HG03571 (cell line): ENCODE measurements around the gene HOMER1.
A peak's percentile ranks its signal among the peaks of the same experiment; 100 is the strongest.

Experiments used
- ATAC-seq: cut with Tn5 transposase; IDR thresholded peaks from one replicate; pipeline ENCODE4 v1.9.1; 2021; ENCODE audit not compliant: unreplicated experiment

HOMER1 gene, protein sequence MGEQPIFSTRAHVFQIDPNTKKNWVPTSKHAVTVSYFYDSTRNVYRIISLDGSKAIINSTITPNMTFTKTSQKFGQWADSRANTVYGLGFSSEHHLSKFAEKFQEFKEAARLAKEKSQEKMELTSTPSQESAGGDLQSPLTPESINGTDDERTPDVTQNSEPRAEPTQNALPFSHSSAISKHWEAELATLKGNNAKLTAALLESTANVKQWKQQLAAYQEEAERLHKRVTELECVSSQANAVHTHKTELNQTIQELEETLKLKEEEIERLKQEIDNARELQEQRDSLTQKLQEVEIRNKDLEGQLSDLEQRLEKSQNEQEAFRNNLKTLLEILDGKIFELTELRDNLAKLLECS

DNA sequence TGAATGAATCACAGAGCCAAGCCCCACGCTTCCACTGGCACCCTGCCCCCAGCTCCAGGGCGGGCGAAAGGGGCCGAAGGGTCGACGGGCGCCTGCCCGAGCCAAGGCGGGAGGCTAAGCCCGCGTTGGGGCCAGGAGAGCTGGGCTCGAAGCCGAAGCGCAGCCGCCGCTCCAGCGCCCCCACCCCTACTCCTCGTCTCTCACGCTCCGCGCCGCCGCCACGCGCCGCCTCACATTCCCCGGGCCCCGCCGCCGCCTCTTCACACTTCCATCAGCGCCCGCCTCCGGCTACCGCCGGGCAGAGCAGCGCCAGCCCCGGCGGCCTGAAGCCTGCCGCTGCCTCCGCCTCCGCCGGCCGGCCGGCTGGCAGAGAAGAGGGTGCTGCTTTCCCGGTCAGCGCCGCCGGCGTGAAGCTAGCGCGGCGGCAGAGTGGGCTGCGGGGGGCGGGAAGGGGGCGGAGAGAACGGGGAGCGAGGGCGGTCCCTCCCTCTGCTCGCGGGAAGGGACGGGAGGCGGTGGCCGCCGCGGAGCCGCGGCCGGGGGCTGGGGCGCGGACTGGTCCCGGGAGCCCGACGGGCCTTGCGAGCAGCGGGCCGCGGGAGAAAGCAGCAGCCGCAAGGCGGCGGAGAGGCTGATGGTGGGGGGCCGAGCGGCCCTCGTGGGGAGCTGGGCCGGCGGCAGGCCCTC lies at the start of gene HOMER1:
HOMER1 (minus strand) TSS at position 431 of the 687 bp plus-strand sequence. CDS start 1,360 bp downstream, outside the sequence.
- peak; percentile 56 for ATAC-seq

DNA sequence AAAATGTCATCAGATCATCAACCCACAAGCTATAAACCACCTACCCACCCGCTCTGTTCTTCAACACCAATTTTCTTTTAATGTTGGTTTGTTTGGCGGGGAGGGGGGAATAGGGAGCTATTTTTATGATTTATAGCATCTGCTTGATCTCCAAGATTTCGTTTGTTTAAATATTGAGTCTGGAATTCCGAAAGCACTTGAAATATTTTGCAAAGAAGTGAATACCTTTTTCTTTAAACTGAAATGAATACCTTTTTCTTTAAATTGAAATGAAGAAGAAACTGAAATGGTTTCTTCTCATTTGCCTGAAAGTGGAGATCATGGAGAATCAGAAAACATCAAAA lies 49.3 kb upstream of the HOMER1 start:
- ATAC-seq, result no peak

DNA sequence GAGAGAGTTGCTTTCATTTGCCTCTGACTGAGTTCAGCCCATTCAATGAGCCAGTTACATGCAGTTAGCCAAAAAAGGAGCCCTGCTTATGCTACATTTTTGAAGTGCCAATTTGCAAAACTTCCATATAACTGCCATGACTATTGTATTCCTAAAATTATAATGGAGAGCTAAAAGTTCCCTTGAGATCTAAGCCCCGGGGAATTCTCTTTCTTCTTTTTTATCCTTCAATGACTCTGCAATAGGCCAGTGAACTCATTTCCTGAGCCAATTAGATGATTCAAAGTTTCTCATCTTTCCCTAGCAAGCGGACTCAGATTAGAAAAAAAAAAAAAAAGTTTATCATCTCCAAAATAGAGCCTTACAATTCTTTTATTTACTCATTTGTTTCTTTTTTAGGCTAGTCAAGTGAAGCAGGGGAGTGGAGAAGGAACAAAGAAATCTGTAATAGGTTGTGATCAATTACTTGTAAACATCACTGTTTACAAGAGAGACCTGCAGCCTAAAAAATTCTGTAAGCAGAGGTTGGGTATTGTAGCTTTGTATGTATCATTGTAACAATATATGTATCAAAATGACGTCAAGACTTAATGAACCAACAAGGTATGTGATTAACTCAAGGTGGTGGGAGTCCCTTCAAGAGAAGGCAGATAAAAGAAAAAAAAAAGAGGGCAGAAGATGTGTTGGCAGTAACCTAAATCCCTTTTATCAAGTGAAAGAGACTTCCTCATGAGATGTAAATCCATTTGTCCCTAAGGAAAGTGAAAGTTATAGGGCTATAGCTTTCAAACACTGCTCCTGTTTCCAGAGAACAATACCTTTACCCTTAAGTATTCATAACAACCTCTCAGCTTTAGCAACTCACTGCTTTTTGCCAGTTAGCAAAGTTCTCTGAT lies 48.7 kb upstream of the HOMER1 start:
- ATAC-seq, result no peak

DNA sequence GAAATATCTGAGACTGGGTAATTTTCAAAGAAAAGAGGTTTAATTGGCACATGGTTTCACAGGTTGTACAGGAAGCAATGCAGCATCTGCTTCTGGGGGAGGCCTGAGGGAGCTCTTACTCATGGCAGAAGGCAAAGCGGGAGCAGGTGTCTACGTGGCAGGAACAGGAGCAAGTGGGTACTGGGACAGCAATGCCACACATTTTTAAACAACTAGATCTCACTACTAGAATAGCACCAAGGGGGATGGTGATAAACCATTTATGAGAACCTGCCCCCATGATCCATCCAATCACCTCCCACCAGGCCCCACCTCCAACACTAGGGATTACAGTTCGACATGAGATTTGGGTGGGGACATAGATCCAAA lies 47.6 kb upstream of the HOMER1 start:
- no peak for ATAC-seq

DNA sequence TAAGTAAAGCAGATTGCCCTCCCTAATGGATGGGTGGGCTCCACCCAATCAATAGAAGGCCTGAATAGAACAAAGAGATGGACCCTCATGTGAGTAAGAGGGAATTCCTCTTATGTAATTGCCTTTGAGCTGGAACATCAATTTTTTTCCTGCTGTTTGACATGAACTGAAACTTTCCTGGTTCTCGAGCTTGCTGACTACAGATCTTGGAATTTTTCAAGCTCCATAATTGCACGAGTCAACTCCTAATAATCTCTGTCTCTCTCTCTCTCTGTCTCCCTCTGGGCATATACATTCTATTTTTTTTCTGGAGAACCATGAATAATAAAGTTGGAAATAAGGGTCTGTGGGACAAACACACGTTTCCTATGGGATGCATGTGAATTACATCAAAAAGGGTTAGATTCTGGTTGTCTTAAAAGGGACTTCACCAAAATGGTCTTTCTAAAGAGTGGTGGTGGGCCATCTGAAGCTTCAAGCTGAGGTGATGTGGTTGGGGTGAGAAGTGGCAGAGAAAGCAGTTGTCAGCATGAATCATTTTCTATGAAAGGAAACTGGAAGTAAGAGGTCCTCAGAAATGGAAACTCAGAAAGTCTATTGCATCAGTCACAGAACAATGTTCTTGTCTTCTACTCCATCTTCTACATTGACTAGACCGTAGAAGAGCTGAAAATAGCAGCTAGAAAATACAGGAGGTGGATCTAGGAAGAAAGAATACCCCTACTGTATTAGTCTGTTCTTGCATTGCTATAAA lies 47.0 kb upstream of the HOMER1 start:
- ATAC-seq, result peak; percentile 46

DNA sequence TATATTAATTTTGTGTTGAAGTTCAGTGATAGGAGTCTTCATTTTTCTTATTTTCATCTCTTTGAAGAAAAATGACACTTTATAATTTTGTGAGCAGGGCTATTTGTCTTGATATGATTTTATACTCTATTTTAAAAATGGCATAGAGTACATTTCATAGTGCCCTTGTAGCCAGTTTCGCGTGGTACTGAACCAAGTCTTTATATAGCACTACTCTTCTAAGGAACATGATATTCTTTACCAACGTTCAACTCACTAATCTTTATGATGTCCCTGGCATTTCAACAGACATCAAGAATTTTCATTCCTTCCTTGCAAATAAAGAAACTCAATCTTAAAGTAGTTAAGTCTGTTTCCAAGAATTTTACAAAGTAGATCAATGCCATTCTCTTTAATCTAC lies 41.5 kb upstream of the HOMER1 start:
- no peak for ATAC-seq

DNA sequence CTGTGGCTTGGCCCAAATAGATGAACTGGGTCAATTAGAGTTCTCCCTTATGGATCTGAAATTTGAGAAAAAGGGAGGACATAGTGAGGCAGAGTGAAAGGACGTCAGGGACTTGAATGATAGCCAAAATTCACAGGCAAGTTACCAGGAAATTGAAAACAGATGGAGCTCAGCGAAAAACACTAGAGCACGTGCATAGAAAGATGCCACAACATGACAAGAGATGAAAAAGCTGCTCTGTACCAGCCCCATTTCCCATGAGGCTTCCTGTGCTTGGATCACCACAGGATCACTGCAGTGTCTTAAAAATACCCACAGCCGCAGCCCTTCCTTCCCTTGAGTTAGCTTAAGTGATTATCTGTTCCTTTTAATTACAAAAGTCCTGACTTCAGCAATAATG lies 39.0 kb upstream of the HOMER1 start:
- ATAC-seq, result no peak

DNA sequence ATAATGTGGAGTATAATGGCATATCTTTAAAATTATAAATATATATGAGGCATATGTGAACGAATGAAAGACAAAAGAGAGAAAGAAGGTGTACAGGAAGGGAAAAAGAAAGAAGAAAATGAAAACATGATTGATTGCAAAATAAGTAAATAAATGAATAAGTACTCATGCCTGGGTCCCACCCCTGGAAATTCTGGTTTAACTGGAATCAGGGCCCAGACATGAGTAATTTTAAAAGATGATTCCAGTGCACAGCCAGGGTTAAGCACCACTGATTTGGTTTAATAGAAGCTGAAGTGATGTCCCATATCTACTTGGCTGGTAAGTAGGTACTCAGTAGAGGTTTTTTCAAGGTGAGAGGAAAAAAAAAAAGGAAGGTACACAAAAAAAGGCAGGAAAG lies 34.0 kb upstream of the HOMER1 start:
- ATAC-seq, result no peak

DNA sequence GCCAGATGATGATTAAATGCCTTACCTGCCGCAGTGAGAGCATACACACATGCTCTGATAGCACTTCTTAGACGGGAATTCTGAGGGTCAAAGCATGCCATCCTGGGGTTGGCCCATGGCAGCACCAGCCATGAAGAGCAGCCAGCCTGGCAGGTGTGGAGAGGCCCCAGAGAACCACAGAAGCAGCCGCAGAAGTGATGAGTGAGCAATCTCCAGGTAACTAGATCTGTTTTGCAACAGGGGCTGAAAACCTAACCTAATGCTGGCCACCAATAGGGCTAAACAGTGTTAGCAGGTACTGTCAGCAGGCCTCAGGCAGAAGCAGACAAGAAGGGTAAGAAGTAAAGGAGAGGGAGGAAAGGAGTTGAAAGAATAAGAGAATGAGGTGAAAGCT lies 33.5 kb upstream of the HOMER1 start:
- ATAC-seq, result no peak

DNA sequence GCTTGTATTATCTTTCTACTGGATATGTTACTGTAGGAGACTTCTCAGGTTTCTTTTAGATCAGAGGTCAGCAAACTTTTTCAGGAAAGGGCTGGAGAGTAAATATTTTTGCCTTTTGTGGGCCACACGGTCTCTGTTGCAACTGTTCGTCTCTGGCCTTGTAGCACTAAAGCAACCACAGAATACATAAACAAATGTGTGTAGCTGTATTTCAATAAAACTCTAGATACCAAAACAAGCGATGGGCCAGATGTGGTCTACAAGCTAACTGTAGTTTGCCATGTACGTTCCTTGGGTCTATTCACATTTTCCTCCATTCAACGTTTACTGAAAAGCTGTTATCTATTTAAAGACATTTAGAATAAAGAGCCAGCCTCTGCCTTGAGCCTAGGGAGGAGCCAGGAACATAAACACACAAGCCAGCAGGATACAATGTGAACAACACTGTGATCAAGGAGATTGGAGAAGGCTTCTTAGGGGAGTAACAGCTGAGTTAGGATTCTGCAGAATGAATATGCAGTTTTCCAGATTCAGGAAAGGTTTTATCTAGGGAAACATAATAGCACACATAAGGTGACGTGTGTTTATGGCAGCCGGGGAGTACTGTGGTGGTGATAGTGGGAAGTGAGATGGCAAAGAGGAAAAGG lies 33.0 kb upstream of the HOMER1 start:
- ATAC-seq, result no peak

DNA sequence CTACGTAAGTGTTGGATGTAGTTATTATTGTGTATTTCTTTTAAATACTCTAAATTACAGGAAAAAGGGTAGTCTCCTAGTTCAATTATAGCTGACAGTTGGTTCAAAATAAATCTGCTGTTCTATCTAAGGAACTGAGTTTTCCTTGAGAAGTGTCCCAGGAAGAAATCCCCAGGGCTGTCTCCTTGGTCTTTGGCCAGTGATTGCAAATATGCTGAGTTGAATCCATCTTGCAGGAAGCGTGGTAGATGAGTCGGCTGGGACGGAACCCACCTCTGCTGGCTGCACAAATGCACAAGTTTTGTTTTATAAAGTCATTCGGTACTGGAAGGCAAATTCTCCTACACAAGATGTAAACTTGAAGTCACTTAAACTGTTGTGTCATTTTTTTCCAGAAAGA lies 30.2 kb upstream of the HOMER1 start:
- no peak for ATAC-seq

DNA sequence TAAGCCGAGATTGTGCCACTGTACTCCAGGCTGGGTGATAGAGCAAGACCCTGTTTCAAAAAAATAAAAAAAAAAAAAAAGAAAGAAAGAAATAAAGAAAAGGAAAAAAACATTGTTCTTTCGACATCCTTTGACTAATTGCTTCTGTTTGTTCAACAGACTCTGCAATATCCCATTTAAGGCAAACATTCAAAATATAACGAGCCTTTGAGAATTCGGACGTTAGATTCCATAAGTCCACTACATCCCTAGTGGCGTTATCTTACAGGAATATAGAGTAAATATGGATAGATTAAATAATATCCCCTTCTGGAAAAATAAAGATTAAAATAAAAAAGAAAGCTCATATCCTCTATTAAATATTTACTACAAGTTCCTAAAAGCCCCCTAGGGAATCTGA lies 27.0 kb upstream of the HOMER1 start:
- no peak for ATAC-seq

DNA sequence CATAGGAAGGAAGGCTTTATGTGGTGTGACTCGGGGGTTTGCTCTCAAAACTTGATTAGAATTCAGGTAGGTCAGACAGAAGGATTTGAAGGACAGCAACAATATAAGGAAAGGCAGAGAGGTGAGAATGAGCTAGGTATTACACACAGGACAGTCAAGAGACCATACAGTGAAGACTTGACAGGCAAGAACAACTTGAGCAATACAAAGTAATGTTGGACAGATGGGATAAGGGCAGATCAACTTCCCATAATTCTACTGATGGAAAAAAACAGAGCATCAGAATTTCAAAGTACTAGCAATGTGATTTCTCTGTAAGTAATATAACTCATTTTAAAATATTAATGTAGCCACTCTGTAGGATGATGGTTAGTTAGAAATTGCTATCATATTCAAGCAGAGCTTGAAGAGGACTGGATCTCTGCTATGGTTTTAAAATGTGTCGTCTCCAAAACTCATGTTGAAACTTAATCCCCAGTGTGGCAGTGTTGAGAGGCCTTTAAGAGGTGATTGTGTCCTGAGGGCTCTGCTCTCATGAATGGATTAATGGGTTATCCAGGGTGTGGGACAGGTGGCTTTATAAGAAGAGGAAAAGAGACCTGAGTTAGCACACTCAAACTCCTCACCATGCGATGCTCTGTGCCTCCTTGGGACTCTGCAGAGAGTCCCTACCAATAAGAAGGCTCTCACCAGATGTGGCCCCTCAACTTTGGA lies 22.4 kb upstream of the HOMER1 start:
- ATAC-seq, result no peak

DNA sequence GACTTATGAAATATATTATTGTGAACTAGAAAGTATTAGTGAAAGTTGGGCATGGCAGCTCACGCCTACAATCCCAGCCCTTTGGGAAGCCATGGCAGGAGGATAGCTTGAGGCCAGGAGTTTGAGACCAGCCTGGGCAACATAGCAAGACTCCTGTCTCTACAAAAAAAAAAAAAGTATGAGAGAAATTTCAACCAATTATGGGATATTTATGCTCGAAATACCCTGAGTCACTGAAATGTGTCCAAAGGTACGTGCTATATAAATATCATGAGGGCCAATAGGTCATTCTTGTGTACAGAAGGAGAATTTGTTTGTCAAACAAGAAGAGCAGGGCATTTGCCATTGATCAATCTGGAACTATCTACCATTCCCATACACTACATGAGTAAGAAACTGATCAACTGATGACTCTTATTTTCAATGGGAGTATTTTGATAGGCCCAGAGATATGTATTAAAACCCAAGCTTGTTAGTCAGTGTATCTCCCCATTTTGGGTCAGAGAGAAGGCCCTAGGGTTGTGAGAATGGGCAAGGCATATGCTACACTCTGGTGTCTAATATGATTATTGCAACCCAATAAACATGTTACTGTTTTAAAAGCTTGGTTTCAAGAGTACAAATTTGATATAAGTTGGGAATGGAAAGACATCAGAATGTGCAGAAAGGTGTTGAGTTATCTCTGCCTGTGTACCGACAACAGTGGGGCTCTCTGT lies 21.7 kb upstream of the HOMER1 start:
- no peak for ATAC-seq

DNA sequence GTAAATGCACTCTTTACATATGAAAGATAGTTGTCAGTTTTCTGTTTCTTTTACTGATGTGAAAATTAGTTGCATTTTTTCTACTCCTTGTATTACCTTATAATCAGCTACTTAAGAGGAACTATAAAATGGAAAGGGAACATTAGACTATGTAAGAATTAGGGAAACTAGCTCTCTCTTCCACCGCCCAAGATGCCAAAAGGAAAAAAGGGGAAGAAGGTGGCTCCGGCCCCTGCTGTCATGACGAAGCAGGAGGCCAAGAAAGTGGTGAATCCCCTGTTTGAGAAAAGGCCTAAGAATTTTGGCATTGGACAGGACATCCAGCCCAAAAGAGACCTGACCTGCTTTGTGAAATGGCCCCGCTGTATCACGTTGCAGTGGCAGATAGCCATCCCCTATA lies 15.2 kb upstream of the HOMER1 start:
- no peak for ATAC-seq

DNA sequence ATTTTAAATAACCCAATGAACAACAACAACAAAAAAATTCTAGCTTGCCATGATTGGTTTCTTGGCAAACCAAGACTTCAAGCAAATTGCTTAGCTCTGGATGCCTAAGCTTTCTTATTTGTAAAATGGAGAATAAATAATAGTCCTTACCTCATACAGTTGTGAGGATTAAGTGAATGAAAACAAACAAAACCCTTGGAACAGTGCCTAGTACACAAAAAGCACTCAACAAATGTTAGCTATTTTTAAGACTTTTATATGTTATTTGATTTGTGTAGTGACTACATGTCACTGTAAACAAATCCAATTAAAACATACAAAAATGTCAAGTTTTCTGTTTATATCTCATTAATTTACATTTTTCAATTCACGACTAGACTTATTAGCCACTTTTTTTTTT lies 13.5 kb upstream of the HOMER1 start:
- no peak for ATAC-seq

DNA sequence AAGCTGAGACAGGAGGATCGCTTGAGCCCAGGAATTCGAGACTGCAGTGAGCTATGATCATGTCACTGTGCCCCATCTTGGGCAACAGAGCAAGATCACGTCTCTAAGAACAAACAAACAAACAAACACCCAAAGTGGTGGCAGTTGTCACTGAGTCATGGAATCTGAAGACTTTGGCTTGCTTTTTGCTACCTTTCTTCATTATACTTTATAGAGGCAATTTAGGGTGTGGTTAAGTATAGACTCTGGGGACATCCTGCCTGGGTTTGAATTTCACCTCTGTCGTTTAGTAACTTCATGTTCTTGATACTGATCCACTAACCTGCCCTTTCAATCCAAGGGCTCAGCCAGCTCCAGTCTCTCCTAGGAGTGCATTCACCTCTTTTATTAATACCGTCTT lies 13.0 kb upstream of the HOMER1 start:
- no peak for ATAC-seq

DNA sequence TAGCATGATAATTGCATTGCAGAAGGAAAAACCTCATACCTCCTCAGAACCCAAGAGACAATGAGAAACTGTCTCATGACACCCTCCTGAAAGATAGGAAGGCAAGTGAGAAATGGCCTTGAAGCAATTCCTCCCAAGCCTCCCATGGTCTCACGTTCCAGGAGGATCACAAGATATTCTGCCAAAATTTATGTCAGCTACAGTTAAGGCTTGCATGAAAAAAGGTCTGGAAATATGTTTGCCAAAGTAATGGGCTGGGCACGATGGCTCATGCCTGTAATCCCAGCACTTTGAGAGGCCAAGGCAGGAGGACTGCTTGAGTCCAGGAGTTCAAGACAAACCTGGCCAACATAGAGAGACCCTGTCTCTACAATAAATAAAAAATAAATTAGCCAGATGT lies 12.6 kb upstream of the HOMER1 start:
- no peak for ATAC-seq

DNA sequence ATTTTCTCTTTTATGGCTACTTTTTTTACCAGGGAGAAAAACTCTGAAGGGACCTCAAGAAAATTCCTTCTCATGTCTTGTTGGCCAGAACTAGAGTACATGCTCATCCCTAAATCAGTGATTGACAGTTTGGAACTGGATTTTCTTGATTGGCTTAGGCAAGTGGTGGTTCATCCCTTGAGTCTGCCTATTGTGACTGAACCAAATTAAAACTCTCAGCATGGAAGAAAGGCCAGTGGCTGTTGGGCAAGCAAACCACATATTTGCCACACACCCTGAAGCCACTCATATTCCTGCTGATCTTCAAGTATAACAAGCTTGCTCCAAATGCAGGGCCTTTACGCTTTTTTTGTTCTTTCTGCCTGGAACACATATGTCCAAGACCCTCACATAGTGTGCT lies 7.2 kb upstream of the HOMER1 start:
- ATAC-seq, result no peak
